UCSD-AML1 (cell line): Measurements from ENCODE around the gene ELOVL1.
A peak's percentile ranks its signal among the peaks of the same experiment; 100 is the strongest.
"Not testable (repeated sequence)": the region's sequence is repeated elsewhere in the genome, so short reads cannot be mapped to it uniquely, and the experiment has no call there.

Experiments
- DNase-seq: peaks from one replicate; lab custom pipeline; 2025; ENCODE audit not compliant: unreplicated experiment; lab: John Stamatoyannopoulos, UW

ELOVL1 gene

DNA sequence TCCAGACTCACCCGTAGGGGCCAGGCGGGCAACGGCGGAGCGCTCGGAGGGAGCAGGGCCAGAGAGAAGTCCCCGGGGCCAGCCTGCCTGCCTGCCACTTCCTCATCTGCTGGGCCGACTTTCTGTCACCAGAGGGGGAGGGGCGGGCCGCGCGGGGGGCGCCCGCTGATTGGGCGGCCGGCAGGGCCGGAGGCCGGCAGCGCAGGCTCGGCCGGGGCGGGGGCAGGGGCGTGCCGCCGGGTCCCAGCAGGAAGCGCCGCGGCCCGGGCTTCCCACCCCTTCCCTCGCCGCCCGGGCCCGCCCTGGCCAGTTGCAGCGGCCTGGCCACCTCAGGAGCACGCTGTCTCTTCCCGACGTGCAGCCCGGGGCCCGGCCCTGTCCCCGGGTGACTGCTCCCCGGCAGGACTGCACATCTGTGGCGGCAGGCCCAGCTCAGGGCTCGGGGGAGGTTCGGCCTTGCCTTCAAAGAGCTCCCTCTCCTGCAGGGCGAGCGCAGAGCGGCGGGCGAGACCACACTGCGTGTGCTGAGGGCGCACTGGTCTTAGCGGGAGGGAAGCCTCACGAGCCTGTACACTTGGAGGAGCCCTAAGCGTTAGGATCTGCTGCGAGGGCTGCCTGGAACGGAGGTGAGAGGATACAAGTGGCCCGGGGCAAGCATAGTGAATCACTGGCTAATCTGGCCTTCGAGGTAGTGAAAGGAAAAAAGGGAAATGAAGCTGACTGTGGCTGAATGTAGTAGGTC is at the start of gene ELOVL1:
Gene ELOVL1, minus strand, starts transcription at position 108 of the 742 bp plus-strand sequence. CDS start 2,402 bp downstream, outside the sequence.
- DNase-seq: peak; percentile 94

DNA sequence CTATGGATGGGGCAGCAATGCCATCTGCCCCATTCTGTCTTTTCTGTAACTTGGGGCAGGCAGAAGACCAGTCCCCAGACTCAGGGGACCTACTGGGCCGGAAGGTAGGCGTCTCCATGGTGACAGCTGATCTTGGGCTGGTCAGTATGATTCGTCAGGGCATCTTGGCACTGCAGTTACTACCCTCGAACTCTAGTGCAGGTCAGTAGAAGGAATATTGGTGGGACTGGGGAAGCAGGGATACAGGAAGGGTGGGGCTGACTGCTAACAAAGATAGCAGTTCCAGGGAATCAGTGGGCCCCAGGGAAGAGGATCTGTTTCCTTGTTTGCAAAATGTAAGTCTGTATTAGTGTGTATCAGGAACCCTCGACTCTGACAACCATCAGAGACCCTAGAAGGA is 48.1 kb upstream of the ELOVL1 start:
- DNase-seq: no peak

DNA sequence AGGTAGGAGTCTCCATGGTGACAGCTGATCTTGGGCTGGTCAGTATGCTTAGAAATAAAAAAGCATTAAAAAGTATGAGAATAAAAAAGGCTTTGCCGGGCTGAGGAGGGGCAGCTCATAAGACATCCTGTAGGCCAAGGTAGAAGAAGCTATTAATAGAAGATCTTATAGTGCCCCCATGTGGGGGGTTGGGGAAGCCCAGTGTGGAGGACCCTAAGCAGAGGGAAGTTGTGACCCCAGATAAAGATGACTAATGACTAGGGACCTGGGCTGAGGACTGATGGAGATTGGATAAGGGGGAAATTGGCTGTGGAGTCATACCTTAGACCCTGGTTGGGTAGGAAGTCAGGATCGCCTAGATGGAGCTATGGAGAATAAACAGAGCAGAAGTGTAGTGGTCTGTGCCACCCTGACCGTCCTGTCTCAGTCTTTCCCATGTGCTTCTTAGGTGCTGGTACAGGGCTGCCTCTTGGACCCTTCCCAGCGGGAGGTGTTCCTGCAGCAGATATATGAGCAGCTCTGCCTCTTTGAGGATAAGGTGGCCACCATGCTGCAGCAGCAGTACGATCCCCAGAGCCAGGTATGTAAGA is 46.9 kb upstream of the ELOVL1 start:
- DNase-seq: peak; percentile 57

DNA sequence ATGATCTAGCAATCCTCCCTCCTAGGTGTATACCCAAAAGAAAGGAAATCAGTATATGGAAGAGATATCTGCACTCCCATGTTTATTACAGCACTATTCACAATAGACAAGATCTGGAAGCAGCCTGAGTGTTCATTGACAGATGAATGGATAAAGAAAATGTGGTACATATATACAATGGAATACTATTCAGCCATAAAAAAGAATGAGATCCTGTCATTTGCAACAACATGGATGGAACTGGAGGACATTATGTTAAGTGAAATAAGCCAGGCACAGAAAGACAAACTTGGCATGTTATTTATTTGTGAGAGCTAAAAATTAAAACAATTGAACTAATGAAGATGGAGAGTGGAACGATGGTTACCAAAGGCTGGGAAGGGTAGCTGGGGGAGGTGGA is 45.6 kb upstream of the ELOVL1 start:
- DNase-seq: not testable (repeated sequence)

DNA sequence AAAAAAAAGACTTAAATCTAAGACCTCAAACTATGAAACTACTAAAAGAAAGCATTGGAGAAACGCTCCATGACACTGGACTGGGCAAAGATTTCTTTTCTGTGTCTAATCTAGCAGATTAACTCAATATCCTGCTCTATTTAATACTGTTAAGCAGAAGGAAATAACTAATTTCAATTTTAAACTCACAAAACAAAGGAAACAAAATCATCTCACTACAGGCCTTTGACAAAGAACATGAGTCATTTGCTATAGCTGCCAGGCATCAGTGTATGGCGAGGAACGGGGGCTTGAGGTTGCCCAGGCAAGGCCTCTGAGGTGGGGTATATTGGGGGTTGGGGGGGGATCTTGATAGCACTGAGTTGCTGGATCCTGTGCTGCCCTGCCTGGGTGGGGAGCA is 42.8 kb upstream of the ELOVL1 start:
- DNase-seq: no peak

DNA sequence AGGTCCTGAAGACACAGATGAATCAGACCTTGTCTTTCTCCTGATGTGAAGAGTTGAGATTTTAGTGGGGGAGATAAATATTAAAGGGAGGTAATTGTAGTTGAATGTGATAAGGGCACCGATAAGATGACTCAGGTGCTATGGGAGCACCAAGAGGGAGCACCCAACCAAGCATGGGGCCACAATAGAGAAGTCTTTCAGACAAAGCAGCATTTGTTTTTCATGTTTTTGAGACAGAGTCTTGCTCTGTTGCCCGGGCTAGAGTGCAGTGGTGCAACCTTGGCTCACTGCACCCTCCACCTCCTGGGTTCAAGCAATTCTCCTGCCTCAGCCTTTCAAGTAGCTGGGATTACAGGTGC is 38.0 kb upstream of the ELOVL1 start:
- DNase-seq: no peak

DNA sequence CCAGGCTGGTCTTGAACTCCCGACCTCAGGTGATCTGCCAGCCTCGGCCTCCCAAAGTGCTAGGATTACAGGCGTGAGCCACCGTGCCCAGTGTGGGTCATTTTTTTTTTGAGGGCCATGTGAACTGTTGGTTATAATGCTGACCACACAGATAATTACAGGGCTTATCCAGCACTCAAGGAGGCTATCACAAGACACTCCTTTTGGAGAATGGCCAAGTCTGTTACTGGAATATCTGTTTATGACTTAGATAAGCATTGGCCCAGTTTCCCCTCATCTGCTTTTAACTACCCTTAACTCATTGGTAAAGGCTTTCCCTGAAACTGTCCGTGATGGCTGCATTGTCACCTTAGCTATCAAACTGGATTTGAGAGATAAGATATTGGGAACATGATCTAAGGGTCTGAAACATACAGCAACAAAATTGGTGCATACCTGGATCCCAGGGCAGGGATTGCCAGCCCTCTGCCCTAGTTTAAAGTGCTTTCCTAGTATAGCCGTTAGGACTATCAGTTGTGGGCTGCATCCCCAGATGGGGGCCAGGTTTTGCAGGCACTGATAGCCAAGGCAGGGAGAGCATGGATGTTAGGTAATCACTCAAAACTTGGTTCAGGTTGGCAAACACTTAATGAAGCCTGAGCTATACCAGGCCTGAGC is 37.5 kb upstream of the ELOVL1 start:
- no peak for DNase-seq

DNA sequence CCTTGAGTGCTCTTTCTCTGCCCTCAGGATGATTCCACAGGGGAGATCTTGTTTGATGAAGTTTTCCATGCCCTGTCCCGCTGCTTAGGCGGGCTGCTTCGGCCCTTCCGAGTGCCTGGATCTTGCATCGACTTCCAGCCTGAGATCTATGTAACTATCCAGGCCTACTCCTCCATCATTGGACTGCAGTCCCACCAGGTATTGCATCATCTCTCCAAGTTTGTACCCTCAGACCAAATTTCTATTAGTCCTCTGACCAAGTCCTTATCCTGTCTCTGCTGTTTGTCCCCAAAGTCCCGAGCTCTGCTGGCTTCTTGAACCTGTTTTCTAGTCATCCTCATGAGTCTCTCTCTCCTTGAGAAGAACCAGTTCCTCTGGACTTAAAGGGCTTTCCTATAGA is 36.5 kb upstream of the ELOVL1 start:
- DNase-seq: no peak

DNA sequence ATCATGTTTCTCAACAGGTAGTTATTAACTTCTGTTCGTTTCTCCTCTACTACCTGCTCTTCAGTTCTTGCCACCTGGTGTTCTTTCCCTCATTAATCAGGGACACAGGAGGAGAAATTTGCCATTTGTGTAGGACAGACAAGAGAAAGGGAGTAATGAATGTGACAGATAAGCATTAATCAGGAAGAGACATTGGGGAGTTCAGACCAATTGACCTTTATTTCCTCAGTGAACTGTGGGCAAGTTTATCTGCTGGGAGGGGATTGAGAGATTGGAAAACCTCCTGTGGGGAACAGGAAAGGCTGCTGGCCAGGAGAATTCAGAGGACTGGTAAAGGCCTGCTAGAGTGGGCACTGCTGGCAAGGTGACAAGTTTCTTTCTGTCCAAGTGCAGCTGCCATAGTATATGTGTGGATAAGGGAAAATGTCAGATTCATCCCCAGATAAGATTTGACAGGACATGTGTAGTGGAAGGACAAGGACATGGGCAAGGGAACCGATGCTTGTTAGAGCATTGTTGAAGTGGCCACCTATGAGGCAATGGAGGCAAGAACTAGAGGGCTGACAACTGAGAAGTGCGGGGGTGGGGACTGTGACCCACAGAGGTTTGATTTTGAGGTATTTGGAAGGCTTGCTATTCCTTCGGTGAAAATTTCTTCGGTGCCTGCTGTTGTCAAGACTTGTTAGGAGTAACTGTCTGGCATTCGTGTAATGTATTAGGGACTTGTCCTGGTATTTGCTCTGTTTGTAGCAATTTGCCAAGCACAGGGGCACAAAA is 34.5 kb upstream of the ELOVL1 start:
- DNase-seq: no peak

DNA sequence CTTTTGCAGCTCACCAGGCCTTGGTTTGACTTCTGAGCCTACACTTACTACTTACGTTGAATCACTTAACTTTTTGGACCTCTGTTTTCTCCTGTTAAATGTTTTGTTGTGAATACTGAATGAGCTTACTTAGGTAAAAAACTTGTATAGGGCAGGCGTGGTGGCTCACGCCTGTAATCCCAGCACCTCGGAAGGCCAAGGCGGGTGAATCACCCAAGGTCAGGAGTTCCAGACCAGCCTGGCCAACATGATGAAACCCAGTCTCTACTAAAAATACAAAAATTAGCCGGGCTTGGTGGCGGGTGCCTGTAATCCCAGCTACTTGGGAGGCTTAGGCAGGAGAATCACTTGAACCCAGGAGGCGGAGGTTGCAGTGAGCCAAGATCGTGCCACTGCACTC is 32.6 kb upstream of the ELOVL1 start:
- not testable (repeated sequence) for DNase-seq

DNA sequence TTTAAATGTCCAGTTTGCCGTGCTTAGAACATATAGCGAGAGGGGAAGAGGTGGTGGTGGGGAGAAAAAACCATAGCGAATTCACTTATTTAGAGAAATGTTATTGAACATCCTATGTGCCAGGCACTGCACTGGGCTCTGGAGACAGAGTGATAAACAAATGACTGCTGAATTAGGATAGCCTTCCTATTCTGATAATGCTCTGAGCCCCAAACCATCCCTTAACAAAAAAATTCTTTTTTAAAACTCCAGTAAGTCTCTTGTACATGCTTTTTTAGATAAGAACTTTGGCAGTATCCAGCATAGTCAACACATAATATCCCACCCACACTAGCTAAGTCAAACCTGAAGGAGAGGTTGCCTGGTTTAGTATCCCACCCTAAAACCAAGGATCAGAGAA is 30.4 kb upstream of the ELOVL1 start:
- no peak for DNase-seq

DNA sequence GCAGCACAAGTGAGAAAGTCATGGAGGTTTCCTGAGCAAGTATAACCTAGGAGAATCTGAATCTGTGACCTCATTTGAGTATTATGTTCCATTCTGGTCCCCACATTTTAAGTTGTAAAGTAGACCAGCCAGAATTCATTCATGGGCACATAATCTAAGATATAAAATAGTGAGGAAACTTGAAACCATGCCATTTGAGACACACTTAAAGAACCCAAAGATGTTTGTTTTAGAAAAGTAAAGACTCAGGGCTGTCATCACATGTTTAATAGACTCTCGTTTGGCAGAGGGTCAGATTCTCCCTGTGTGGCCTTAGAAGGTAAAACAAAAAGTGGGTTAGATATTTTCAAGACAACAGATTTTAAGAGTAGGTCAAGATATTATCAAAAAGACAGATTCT is 28.2 kb upstream of the ELOVL1 start:
- DNase-seq: no peak

DNA sequence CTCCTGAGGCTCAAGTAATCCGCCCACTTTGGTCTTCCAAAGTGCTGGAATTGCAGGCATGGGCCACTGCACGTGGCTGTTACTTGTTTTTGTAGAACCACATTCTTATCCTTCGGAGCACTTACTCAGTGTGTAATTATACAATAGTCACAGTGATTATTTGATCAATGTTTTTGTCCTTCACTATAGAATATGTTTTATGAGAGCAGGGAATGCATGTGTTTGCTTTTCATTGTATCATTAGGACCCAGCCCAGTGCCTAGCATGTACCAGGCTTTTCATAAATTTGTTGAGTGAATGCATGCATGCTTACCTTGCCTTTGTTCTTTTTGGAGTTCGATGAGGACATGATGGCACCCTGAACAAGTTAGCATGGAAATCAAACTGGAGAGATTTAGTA is 27.7 kb upstream of the ELOVL1 start:
- DNase-seq: no peak

DNA sequence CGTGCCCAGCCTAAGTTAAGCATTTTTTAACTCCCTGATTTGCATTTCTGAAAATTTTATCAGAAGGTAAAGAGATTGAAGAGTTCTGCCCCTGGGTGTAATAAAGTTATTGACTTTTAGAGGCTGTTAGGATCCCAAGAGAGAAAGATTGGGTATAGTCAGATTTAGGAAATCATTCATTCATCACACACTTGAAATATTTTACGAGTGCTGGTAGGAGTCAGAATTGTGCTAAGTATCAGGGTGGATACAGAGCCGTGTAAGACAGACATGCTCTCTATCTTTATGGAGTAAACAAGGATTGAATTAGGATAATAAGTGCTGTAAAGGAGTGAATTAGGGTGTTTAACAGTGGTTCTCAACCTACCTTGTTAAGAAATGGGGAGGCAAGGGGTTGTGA is 24.9 kb upstream of the ELOVL1 start:
- DNase-seq: no peak

DNA sequence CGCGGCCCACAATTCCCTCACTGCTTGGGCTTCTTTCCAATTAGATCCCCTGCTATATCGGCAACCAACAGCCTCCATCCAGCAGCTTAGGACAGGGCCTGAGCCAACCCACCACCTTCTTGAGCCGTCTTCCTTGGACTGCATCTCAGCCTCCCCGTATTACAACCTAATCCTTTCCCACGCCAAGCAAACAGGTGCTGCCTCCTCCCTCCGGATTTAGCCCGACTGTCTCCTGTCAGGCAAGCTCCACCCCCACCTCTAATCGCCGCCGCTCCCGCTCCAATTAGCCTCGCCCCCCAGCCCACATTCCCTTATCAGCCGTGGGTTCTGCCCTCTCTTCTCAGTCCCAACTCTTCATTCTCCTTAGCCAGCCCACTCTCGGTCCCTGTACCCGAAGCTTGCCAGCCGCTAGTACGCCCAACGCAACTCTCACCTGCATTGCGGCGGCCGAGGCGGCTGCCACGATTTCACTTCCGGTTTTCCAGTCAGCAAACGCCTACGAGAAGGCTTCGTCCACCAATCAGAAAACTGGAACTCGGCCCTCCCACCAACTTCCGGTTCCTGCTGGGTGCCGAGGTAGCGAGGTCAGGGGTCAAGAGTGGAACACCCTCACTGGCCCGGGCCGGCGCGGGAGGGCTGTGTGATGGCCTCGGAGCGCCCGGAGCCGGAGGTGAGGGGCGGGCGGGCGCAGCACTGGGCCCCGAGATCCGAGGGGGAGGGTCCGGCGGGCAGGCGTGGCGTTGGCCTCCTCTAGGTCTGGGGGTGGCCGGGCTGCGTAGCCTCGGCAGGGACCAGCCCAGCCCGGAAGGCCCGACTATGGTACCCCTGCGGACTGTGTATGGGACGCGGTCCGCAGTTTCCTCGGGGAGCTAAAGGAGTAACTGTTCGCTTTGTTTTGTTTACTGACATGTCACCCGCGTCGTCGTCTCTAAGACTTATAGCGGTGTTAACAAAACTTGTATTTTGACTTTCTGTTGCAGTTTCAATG is 21.8 kb upstream of the ELOVL1 start, which contains the start of the genes MED8 and SZT2:
Gene MED8, minus strand, starts transcription at position 475 of the 988 bp plus-strand sequence. Its CDS starts 36 bp downstream, at position 439.
Gene SZT2, plus strand, starts transcription at position 574 of the 988 bp plus-strand sequence. Its CDS starts 70 bp downstream, at position 644.
- DNase-seq: peak; percentile 94

DNA sequence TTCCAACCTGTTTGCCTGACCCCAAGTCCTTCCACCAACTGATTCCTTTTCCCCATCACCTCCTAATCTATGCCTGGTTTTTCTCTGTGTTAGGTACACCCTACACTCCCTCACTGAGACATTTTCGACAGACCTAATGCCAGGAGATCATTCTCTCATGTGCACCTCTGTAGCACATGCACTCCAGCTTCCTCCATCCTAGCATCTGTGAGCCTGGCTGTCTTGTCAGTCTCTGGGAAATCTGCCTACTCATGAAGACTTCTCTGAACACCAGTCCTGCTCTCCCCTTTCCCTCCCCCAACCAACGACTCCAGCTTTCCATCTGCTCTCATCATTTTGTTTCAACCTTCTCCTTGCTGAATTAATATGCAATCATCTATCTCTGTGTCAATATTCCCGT is 20.8 kb upstream of the ELOVL1 start:
- no peak for DNase-seq

DNA sequence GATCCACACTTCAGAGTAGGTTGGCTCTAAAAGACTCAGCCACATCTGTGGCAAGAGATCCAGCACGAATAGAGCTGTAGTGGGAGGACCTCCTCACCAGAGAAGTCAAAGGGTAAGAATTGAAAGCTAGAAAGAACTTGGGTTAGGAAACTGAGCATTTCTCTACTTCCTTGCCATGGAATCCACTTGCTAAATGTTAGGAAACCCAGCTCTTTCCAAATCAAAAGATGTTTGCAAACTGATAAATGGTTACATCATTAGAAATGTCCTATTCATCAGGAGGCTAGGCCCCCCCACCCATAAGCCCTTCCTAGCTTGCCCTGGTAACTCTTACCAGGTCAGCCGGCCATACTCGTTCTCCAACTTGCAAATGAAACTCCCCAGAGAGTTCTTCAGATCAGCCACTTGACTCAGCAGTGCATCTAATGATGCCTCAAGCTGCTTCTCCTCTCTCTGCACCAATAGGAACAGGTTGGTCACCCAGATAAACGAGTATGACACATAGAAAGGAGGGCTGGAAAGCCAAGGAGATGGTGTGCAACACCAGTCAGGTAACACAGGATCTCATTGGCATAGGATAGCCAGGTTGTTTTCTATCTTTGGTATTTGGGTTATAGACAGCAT is 20.3 kb upstream of the ELOVL1 start:
- DNase-seq: no peak

DNA sequence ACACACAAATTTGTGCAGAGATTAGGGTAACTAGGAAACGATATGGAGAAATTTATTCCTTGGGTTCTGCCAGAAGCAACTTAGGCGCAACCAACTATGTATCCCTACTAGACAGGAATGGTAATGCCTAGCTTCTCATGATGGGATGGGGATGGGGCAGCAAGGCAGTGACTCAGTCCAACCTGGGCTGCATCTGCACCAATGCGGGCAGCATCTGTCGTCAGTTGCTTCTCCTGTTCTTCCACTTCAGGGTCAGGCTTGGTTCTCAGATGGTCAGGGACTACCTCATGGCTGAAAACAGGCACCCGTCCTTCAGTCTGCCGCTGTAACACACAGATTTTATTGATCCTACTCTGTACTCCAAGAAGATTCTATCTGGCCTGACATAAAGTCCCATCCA is 18.9 kb upstream of the ELOVL1 start:
- no peak for DNase-seq

DNA sequence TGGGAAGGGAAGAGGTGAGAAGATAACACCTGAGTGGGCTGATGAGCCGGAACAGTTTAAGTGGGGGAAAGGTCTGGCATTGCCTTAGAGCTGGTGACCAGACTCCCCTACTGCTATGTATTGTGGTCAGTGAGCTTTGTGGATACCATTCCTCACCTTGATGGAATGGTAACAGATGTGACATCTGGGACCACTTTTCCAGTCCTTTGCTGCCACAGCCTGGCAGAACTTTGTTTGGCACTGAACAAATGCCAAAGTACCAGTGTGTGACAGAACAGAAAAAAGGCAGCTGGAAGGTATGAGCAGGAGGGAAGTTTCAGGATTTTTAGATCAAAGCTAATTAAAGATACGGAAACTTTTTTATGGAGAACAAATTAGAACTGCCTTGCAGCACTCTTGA is 15.6 kb upstream of the ELOVL1 start:
- DNase-seq: no peak
